Nephron (organoid): ENCODE results near the gene OOSP3.
"Not testable (repeated sequence)": the region's sequence is repeated elsewhere in the genome, so short reads cannot be mapped to it uniquely, and the experiment has no call there.

Source experiments
- H3K27ac Mint-ChIP-seq, 3 experiments: 2 replicates each; pipeline ENCODE4 v1.8.0; 2020; ENCODE audit warnings: mixed read lengths in 3 of 3, mild to moderate bottlenecking in 2 of 3, moderate library complexity in 1 of 3
- H3K27me3 Mint-ChIP-seq: 2 replicates; pipeline ENCODE4 v1.8.0; 2021; ENCODE audit warnings: low read depth, mild to moderate bottlenecking, moderate library complexity, mixed read lengths
- H3K36me3 Mint-ChIP-seq: 2 replicates; pipeline ENCODE4 v1.8.0; 2020; ENCODE audit warnings: low read depth, mixed read lengths
- H3K4me1 Mint-ChIP-seq: 2 replicates; pipeline ENCODE4 v1.8.0; 2020; ENCODE audit warnings: mixed read lengths
- H3K4me3 Mint-ChIP-seq, 3 experiments: 2 replicates each; pipeline ENCODE4 v1.8.0; 2020; ENCODE audit warnings: mild to moderate bottlenecking in 3 of 3, mixed read lengths in 3 of 3, moderate library complexity in 2 of 3
- H3K9me3 Mint-ChIP-seq: 2 replicates; pipeline ENCODE4 v1.8.0; 2020; ENCODE audit warnings: mixed read lengths
- CTCF ChIP-seq, 3 experiments: fragments of 200-600 bp; sonication (generic); IDR thresholded peaks; one replicate each; pipeline ENCODE4 v1.5.0; 2021; ENCODE audit warnings: antibody characterized with exemption in 3 of 3; ENCODE audit not compliant: unreplicated experiment in 3 of 3

Gene OOSP3

GRCh38 chr11:59898650-59899049 lies 20.1 kb downstream of the OOSP3 start:
- no peaks in the 10 kb centered on the region for H3K4me1 Mint-ChIP-seq
- no peak overlapping the region for H3K27ac Mint-ChIP-seq
- H3K36me3 Mint-ChIP-seq: no peaks in the 10 kb centered on the region
- no peak overlapping the region for H3K4me3 Mint-ChIP-seq
- H3K27me3 Mint-ChIP-seq: no peaks in the 10 kb centered on the region
- peaks cover 2% of the 10 kb centered on the region for H3K9me3 Mint-ChIP-seq
- no peak for TF ChIP-seq CTCF (IDR thresholded peaks at IDR 0.05; ENCODE audit: unreplicated experiment in 3 of 3)

GRCh38 chr11:59899532-59899931 lies 20.9 kb downstream of the OOSP3 start:
- no peaks in the 10 kb centered on the region for H3K27me3 Mint-ChIP-seq
- TF ChIP-seq CTCF (IDR thresholded peaks at IDR 0.05; ENCODE audit: unreplicated experiment in 3 of 3): no peak
- no peak overlapping the region for H3K27ac Mint-ChIP-seq
- H3K9me3 Mint-ChIP-seq: peaks cover 2% of the 10 kb centered on the region
- H3K4me1 Mint-ChIP-seq: no peaks in the 10 kb centered on the region
- no peaks in the 10 kb centered on the region for H3K36me3 Mint-ChIP-seq
- H3K4me3 Mint-ChIP-seq: no peak overlapping the region

- peaks cover 2% of the 10 kb centered on the region for H3K9me3 Mint-ChIP-seq
- no peak overlapping the region for H3K27ac Mint-ChIP-seq
- TF ChIP-seq CTCF (IDR thresholded peaks at IDR 0.05; ENCODE audit: unreplicated experiment in 3 of 3): no peak
- H3K4me1 Mint-ChIP-seq: no peaks in the 10 kb centered on the region
- no peaks in the 10 kb centered on the region for H3K27me3 Mint-ChIP-seq
- H3K36me3 Mint-ChIP-seq: no peaks in the 10 kb centered on the region
- no peak overlapping the region for H3K4me3 Mint-ChIP-seq
Measured at GRCh38 chr11:59900366-59901126, 22.0 kb downstream of the OOSP3 start.

GRCh38 chr11:59901306-59901705 lies 22.7 kb downstream of the OOSP3 start:
- TF ChIP-seq CTCF (IDR thresholded peaks at IDR 0.05; ENCODE audit: unreplicated experiment in 3 of 3): no peak

GRCh38 chr11:59903569-59903968 lies 25.0 kb downstream of the OOSP3 start:
- not testable (repeated sequence) for H3K36me3 Mint-ChIP-seq, H3K9me3 Mint-ChIP-seq, H3K4me3 Mint-ChIP-seq, H3K4me1 Mint-ChIP-seq, H3K27ac Mint-ChIP-seq, H3K27me3 Mint-ChIP-seq

More at GRCh38 chr11:59901306-59901705, 22.7 kb downstream of the OOSP3 start:
- Mint-ChIP-seq H3K36me3 (no peaks in the 10 kb centered on the region), H3K4me1 (no peaks in the 10 kb centered on the region), H3K9me3 (peaks cover 5% of the 10 kb centered on the region), H3K27me3 (no peaks in the 10 kb centered on the region), H3K4me3 (no peak overlapping the region), H3K27ac (peak overlapping the region in 2 of 3 experiments; percentile 42 to 64)

- no peak overlapping the region for H3K27ac Mint-ChIP-seq
- no peak for TF ChIP-seq CTCF (IDR thresholded peaks at IDR 0.05; ENCODE audit: unreplicated experiment in 3 of 3)
- H3K4me1 Mint-ChIP-seq: no peaks in the 10 kb centered on the region
- H3K36me3 Mint-ChIP-seq: no peaks in the 10 kb centered on the region
- H3K9me3 Mint-ChIP-seq: peaks cover 24% of the 10 kb centered on the region
- H3K4me3 Mint-ChIP-seq: no peak overlapping the region
- H3K27me3 Mint-ChIP-seq: no peaks in the 10 kb centered on the region
Measured at GRCh38 chr11:59918480-59918879, 39.9 kb downstream of the OOSP3 start.
